Activated CD4-positive, CD25-positive, alpha-beta regulatory T cell treated with anti-CD3 and anti-CD28 coated beads, Interleukin-2, amount 50 U/mL, for 24 hours (primary cell): ENCODE data around the gene DNAJC1.
A peak's percentile ranks its signal among the peaks of the same experiment; 100 is the strongest.

Experiments
- ATAC-seq, 2 donors: fragments of 150-1000 bp; cut with Tn5 transposase; one replicate each; pipeline ENCODE4 v1.10.0; 2021; ENCODE audit warnings: mild to moderate bottlenecking in 1 of 2, moderate library complexity in 1 of 2

DNAJC1 gene

DNA sequence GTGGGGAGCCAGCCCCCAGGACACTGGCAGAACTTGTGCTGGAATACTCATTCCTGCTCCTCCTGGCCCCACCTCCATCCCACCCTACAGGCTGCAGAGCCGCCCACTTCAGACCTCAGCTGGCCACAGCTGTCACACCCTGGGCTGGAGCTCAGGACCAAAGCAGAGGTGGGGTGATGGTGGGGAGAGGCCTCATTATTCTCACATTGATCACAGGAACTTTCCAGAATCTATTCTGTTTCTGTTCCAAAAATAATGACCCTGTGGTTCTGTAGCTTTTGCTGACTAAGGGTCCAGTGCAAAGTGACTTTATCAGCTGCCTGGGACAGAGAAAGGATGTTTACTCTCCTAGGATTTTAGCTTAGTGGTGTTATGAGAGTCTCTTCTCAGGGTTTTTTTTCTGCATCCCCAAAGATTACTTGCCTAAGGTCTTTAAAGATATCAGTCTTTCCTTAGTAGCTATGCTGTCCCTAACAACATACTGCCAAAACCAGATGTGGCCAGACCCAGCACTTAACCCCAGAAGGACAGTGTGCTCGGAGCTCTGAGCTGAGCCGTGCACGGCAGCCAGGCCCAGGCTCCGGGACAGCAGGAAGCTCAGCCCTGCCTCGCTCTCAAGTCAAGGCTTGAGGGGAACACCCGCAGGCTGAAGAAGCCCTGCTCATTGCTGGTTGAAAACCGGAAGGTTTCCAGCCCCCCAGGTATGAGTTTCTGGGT lies 246.2 kb downstream of the DNAJC1 start:
- ATAC-seq, result no peak

GRCh38 chr10:21756707-21757106 lies 246.8 kb downstream of the DNAJC1 start:
- no peak for ATAC-seq

DNA sequence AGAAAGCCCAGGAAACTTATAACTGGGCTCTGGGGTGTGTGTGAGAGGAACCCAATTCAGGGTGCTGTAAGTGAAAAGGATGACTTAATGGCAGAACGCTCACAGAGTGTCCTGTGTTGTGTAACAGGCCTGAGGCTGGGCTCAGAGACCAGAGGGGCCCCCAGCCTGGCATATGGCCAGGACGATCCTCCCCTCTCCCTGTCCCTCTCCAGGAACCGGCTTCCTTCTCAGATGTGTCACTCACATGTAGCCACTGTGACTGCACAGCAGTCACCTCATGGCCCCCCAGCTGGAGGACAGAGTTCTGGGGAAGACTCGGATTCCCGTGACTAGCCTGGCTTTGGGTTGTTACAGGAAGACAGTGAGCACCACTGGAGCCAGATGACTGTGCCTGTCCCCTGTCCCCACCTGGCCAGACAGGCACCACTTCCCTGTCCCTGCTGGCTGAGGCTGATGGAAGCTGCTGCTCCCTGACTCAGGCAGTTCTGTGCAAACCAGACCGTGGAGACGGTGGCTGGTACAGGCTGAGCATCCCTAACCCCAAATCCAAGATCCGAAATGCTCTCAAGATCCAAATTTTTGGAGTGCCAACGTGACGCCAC lies 249.0 kb downstream of the DNAJC1 start:
- no peak for ATAC-seq

DNA sequence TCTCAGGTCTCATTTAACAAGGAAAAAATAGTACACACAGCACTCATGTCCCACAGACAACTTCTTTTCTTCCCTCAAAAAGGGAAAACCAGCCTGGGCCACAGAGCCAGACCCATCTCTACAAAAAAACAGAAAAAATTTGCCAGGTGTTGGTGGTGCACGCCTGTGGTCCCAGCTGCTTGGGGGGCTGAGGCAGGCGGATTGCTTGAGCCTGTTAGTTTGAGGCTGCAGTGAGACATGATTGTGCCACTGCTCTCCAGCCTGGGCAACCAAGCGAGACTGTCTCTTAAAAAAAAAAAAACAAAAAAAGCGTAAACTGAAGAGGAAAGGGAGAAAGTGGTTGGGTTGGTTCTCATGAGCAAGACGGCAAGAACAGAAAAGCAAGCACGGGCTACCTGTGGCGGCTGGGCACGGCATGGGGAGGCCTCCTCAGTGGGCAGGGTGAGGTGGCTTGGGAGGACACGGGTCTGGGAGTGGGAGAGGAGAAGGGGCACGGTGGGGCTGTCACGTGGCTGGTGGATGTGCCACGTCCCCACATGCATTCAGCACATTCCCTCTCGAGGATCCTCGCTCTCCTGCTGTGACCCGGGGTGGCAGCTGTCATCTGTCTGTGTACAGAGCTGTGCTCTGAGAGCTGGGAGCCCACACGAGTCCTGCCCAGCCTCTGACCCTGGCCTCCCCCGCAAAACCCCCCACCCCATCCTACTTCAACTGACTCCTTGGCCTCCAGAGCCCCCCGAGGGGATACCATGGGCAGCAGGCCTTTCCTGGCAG lies 249.8 kb downstream of the DNAJC1 start:
- no peak for ATAC-seq

DNA sequence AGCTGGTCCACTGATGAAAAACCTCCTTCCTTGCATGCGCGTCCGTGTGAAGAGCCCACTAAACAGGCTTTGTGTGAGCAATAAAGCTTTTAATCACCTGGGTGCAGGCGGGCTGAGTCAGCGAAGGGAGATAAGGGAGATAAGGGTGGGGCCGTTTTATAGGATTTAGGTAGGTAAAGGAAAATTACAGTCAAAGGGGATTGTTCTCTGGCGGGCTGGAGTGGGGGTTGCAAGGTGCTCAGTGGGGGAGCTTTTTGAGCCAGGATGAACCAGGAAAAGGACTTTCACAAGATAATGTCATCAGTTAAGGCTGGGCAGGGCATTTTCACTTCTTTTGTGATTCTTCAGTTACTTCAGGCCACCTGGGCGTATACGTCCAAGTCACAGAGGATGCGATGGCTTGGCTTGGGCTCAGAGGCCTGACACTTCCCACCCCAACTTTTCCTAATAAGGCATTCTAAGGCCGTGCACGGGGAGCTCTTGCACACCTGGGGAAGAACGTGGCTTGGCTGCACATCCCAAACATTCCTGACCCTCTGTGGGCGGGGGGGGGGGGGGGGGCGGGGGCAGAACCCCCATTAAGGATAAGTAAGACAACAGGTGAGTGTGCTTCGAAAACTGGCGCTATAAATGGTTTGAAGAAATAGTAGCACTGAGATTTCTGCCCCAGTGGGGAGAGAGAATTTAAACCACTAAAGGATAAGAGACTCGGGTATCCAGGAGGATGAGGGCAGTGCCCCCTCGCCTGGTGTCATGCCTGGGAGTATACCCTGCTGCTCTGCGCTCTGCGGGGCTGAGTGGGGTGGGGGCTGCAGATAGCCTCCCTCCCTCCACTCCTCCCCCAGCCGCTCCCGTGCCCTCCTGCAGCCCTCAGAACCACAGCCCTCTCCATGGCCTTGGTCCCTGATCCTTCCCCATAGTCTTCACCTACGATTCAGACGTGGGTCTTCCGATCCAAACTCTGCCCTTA lies 251.9 kb downstream of the DNAJC1 start:
- ATAC-seq, result no peak

GRCh38 chr10:21750424-21750823 lies 253.1 kb downstream of the DNAJC1 start:
- no peak for ATAC-seq

DNA sequence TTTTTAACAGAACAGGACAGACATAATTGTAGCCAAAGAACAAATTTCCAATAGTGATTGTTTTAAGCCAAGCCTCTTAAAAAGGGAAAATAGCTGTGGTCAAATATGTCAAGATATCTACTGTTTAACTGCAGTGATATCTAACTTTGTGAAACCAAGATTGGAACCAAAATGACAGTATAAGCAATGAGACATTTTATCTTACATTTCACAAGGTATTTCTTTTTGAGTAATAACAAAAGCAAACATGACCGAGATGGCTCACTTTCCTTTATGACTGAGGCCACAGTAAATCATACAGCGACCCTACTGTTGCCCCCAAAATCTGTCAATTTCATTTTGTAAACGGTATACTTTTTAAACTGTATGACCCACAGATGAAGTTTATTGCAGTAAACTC lies 253.7 kb downstream of the DNAJC1 start:
- peak in 1 of 2 donors; percentile 27 for ATAC-seq

DNA sequence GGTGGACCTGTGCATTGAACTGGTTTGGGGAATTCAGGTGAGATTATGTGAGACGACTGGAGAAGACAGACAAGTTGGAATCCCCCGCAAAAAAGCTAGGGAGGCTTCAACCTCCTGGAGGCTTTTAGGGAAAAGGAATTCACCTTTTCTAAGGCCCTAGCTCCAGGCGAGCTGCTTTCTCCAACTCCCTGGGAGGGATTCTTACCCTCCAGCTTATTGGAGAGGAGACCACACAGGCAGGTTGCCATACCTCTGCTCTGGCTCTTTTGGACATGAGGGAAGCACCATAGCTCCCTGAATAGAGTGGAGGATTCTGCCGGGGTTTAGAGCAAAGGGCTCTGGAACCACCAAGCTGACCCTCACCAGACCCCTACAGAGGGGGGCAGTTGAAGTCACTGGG lies 255.7 kb downstream of the DNAJC1 start:
- no peak for ATAC-seq

DNA sequence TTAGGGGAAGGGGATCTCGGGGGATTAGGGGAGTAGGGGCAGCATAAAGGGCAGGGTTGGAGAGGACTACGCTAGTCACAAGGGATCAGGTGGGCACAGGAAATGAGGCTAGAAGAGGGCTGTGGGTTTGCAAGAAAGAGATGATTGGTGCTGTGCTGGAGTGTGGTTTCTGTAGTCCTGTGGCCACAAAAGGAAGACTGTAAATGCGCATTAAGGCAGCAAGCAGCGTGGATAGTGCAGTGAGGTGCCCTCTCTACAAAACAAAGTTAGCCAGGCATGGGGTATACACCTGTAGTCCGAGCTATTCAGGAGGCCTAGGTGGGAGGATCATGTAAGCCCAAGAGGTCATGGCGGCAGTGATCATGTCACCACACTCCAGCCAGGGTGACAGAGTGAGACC lies 257.4 kb downstream of the DNAJC1 start:
- peak; percentile 47 to 73 for ATAC-seq

- ATAC-seq, result no peak
Observed at GRCh38 chr10:21744223-21744622, 259.3 kb downstream of the DNAJC1 start.

- ATAC-seq, result no peak
Observed at GRCh38 chr10:21742740-21743412, 260.7 kb downstream of the DNAJC1 start.

DNA sequence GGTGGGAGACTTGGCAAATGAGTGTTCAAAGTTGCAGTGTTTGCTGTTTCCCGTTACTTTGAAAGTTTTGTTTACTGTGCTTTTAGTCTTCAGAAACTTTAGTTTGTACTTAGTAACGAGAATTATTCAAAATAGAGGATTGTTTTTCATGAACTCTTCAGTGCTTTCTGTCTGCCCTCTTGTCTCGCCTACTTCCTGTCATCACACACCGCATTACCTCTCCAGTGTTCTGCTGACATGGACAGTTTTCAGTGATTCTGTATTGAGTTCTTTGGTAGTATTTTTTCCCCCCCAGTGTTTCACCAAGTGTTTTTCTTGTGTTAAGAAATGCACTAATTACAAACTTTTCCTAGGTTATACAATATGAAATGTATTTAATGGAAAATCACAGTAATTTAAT lies 262.5 kb downstream of the DNAJC1 start:
- peak; percentile 81 to 84 for ATAC-seq

- ATAC-seq, result no peak
Observed at GRCh38 chr10:21737106-21737505, 266.4 kb downstream of the DNAJC1 start.

GRCh38 chr10:21733710-21734109 lies 269.8 kb downstream of the DNAJC1 start:
- no peak for ATAC-seq

- no peak for ATAC-seq
Observed at GRCh38 chr10:21732067-21732772, 271.3 kb downstream of the DNAJC1 start.

DNA sequence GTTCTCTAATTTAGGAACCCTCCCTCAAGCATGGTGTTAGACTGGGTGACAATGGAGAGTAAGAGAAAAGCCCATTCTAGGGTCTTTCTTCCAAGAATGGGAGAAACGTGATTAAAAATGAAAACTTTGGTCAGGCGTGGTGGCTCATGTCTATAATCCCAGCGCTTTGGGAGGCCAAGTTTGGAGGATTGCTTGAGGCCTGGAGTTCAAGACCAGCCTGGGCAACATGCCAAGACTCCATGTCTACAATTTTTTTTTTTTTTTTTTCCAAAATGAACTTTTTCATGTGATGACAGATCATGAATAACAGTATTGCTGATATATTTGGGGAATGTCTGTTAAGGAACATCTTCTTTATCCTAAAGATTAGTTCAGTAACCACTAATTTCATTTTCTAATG lies 274.9 kb downstream of the DNAJC1 start:
- ATAC-seq, result no peak

- no peak for ATAC-seq
Observed at GRCh38 chr10:21727452-21728168, 275.9 kb downstream of the DNAJC1 start.

DNA sequence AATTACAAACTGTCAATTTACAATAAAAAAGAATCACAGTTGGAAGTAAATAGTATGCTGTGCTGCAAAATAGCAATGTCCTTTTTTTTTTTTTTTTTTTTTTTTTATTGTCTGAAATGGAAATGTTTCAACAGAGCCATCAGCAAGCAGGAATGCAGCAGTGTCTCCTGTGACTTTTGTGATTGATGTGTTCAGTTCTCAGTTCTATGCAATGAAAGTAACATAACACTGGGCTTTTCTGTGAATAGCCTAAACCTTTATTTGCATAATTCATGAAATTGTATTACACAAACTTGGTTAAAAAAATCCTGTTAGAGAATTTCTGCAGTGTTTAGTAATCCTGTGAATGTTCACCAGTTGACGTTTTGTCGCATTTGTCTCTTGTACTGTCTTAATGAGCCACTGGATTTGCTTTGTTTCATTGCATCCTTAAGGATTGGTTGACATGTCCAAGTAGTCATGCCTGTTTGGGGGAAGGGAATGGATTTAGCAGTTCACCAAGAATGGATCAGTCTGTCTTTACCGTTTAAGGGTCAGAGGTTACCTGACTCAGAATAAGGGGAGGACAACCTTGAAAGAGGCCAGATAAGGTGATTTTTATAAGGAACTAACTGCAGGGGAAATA lies 276.8 kb downstream of the DNAJC1 start:
- no peak for ATAC-seq

- ATAC-seq, result no peak
Observed at GRCh38 chr10:21724687-21725367, 278.7 kb downstream of the DNAJC1 start.
